ENCODE results near the gene SUPT3H. TPM values are rescaled to one million over a fixed set of nuclear protein-coding genes. Genes with fewer than 3 reads are reported as not detected.

Gene SUPT3H
- total and polyA plus RNA-seq, 2 of the 13 experiments (the other 11 are each of a cell fraction or from before 2014, with no cell fraction given) = 11.9 to 36.1 TPM

DNA sequence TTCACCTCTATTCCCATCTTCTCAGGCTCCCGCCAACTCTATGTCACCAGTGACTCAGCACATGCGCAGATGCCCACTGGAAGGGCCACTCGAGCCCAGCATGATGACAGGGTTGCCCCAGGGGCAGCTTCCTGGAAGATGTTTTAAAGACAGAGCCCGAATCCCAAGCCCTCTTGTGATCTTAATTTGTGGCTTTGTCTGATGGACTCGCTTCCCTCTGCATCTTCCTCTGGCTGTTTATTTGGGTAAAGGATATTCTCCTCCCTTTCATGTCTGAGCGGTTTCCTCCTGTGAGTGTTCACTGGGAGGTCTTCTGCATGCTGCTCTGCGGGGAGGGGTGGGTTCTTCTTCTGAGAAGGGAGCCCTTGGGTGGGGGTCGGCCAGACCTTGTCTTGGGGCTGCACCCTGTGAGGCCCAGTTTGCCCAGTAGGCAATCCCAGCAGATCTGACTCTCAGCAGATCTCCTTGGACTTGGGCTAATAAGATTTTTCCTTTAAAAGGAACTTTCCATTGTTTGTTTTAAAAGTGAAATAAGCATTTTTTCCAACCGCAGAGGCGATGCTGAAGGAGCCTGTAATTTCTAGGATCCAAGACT, 589.2 kb downstream of the SUPT3H start:
- Histone ChIP-seq H3K79me2 (ENCODE audit: insufficient read depth, low read length) (no peaks in the 10 kb centered on the region), H3K9ac (ENCODE audit: insufficient read depth, low read depth, low read length) (no peak overlapping the region), H3K4me3 (replicated peaks in 1 of 3; ENCODE audit: insufficient read depth in 1 of 3, low read depth in 2 of 3, low read length in 3 of 3) (no peak overlapping the region), H3K4me1 (ENCODE audit: insufficient read depth, low read length) (no peaks in the 10 kb centered on the region), H3K9me3 (ENCODE audit: low read length) (peaks cover 7% of the 10 kb centered on the region; the same call in 1 of the 2 replicates), H3K27me3 (ENCODE audit: control insufficient read depth in 1 of 2, insufficient read depth in 2 of 2, low read length in 2 of 2) (peaks cover 2 to 18% of the 10 kb centered on the region in 2 experiments; a peak in 4 of 5 replicates), H3K4me2 (ENCODE audit: low read depth, low read length) (no peak overlapping the region), H3K27ac (ENCODE audit: extremely low read length, insufficient read depth, low read length) (no peak overlapping the region), H4K20me1 (ENCODE audit: insufficient read depth, low read length) (no peaks in the 10 kb centered on the region), H3K36me3 (replicated peaks in 1 of 2; ENCODE audit: control insufficient read depth in 1 of 2, insufficient read depth in 2 of 2, low read length in 2 of 2) (no peaks in the 10 kb centered on the region), H2AFZ (ENCODE audit: low read length) (no peak overlapping the region)
- DNase-seq (ENCODE audit: low spot score) (no peak), FAIRE-seq (no peak), ATAC-seq (no peak)
- CTCF ChIA-PET (ENCODE audit: low intra/inter-chr PET ratio, low total read pairs) = no interaction called here
- 32% methylated on average over 10 of the region's 10 CpGs for WGBS (ENCODE audit: low lambda C conversion rate)
- BruUV-seq (replicated peaks) = no TSS peak
- POLR2A ChIA-PET = no interaction called here
- in situ Hi-C loops (cut with HindIII; ENCODE audit: extremely low pct_ligation_motif_present, low pct_unique_long_range_greater_than_20kb) (no loop called here), intact Hi-C loops (cut with micrococcal nuclease; ENCODE audit: unreplicated experiment) (no loop called here)
- TF ChIP-seq ZNF24 (IDR thresholded peaks at IDR 0.05) = no peak
- TF ChIP-seq, protein P1, sequence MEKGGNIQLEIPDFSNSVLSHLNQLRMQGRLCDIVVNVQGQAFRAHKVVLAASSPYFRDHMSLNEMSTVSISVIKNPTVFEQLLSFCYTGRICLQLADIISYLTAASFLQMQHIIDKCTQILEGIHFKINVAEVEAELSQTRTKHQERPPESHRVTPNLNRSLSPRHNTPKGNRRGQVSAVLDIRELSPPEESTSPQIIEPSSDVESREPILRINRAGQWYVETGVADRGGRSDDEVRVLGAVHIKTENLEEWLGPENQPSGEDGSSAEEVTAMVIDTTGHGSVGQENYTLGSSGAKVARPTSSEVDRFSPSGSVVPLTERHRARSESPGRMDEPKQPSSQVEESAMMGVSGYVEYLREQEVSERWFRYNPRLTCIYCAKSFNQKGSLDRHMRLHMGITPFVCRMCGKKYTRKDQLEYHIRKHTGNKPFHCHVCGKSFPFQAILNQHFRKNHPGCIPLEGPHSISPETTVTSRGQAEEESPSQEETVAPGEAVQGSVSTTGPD (CRISPR knock-in tag; IDR thresholded peaks at IDR 0.05) = no peak
- TF ChIP-seq ZNF891 (CRISPR knock-in tag; IDR thresholded peaks at IDR 0.05) = no peak
- TF ChIP-seq ZNF761 (CRISPR knock-in tag; conservative IDR thresholded peaks at IDR 0.05) = no peak
- TF ChIP-seq FOXO1 (CRISPR knock-in tag; IDR thresholded peaks at IDR 0.05) = no peak
- no peak for TF ChIP-seq ZNF263 (CRISPR knock-in tag; IDR thresholded peaks at IDR 0.05)
- no peak for TF ChIP-seq TEAD3 (CRISPR knock-in tag; optimal IDR thresholded peaks at IDR 0.05; ENCODE audit: borderline replicate concordance)
- no peak for TF ChIP-seq ZBTB20 (CRISPR knock-in tag; IDR thresholded peaks at IDR 0.05; ENCODE audit: borderline replicate concordance, low read depth)
- TF ChIP-seq, protein P2, sequence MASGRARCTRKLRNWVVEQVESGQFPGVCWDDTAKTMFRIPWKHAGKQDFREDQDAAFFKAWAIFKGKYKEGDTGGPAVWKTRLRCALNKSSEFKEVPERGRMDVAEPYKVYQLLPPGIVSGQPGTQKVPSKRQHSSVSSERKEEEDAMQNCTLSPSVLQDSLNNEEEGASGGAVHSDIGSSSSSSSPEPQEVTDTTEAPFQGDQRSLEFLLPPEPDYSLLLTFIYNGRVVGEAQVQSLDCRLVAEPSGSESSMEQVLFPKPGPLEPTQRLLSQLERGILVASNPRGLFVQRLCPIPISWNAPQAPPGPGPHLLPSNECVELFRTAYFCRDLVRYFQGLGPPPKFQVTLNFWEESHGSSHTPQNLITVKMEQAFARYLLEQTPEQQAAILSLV (CRISPR knock-in tag; IDR thresholded peaks at IDR 0.05; ENCODE audit: borderline replicate concordance) = no peak
- TF ChIP-seq ZNF660 (CRISPR knock-in tag; IDR thresholded peaks at IDR 0.05; ENCODE audit: borderline replicate concordance, low read depth) = no peak
- TF ChIP-seq ZMYM3 (CRISPR knock-in tag; IDR thresholded peaks at IDR 0.05) = no peak
- TF ChIP-seq ZSCAN20 (CRISPR knock-in tag; IDR thresholded peaks at IDR 0.05; ENCODE audit: borderline replicate concordance) = no peak
- TF ChIP-seq RARG (CRISPR knock-in tag; IDR thresholded peaks at IDR 0.05; ENCODE audit: low read depth) = no peak
- TF ChIP-seq ZNF350 (CRISPR knock-in tag; IDR thresholded peaks at IDR 0.05; ENCODE audit: borderline replicate concordance, low read depth) = no peak
- no peak for TF ChIP-seq ZFP1 (CRISPR knock-in tag; IDR thresholded peaks at IDR 0.05)
- TF ChIP-seq, protein P3, sequence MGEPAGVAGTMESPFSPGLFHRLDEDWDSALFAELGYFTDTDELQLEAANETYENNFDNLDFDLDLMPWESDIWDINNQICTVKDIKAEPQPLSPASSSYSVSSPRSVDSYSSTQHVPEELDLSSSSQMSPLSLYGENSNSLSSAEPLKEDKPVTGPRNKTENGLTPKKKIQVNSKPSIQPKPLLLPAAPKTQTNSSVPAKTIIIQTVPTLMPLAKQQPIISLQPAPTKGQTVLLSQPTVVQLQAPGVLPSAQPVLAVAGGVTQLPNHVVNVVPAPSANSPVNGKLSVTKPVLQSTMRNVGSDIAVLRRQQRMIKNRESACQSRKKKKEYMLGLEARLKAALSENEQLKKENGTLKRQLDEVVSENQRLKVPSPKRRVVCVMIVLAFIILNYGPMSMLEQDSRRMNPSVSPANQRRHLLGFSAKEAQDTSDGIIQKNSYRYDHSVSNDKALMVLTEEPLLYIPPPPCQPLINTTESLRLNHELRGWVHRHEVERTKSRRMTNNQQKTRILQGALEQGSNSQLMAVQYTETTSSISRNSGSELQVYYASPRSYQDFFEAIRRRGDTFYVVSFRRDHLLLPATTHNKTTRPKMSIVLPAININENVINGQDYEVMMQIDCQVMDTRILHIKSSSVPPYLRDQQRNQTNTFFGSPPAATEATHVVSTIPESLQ (CRISPR knock-in tag; conservative IDR thresholded peaks at IDR 0.05) = no peak
- TF ChIP-seq, protein P4, sequence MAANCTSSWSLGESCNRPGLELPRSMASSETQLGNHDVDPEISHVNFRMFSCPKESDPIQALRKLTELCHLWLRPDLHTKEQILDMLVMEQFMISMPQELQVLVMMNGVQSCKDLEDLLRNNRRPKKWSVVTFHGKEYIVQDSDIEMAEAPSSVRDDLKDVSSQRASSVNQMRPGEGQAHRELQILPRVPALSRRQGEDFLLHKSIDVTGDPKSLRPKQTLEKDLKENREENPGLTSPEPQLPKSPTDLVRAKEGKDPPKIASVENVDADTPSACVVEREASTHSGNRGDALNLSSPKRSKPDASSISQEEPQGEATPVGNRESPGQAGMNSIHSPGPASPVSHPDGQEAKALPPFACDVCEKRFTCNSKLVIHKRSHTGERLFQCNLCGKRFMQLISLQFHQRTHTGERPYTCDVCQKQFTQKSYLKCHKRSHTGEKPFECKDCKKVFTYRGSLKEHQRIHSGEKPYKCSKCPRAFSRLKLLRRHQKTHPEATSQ (CRISPR knock-in tag; IDR thresholded peaks at IDR 0.05; ENCODE audit: borderline replicate concordance) = no peak
- no peak for TF ChIP-seq ARID2 (CRISPR knock-in tag; IDR thresholded peaks at IDR 0.05; ENCODE audit: borderline replicate concordance)
- TF ChIP-seq ZNF549 (CRISPR knock-in tag; IDR thresholded peaks at IDR 0.05) = no peak

Measured in HepG2 (cell line).